GM19043 (cell line): ENCODE results near the gene OAF.

Source experiments
- ATAC-seq: cut with Tn5 transposase; IDR thresholded peaks from one replicate; pipeline ENCODE4 v1.9.1; 2021; ENCODE audit warnings: low read depth; ENCODE audit not compliant: unreplicated experiment

The OAF gene

GRCh38 chr11:120199613-120200012 is 11.2 kb upstream of the OAF start:
- no peak for ATAC-seq

- no peak for ATAC-seq
Observed at GRCh38 chr11:120200677-120201076, 10.2 kb upstream of the OAF start.

GRCh38 chr11:120201653-120202052 is 9.2 kb upstream of the OAF start:
- no peak for ATAC-seq

GRCh38 chr11:120203626-120204025 is 7.2 kb upstream of the OAF start:
- ATAC-seq, result no peak

GRCh38 chr11:120205596-120206161 is 5.2 kb upstream of the OAF start:
- no peak for ATAC-seq

GRCh38 chr11:120207512-120207911 is 3.3 kb upstream of the OAF start:
- no peak for ATAC-seq

GRCh38 chr11:120208001-120208441 is 2.8 kb upstream of the OAF start:
- no peak for ATAC-seq

- ATAC-seq, result no peak
Observed at GRCh38 chr11:120208777-120209176, 2.1 kb upstream of the OAF start.

- no peak for ATAC-seq
Observed at GRCh38 chr11:120209746-120210625, 846 bp upstream of the OAF start.

GRCh38 chr11:120211522-120212258 is 858 bp downstream of the OAF start:
- ATAC-seq, result peak; percentile 2

- no peak for ATAC-seq
Observed at GRCh38 chr11:120212259-120212878, 1.5 kb downstream of the OAF start.

GRCh38 chr11:120212926-120213325 is 2.1 kb downstream of the OAF start:
- no peak for ATAC-seq

GRCh38 chr11:120214581-120214980 is 3.7 kb downstream of the OAF start:
- no peak for ATAC-seq

GRCh38 chr11:120215634-120216033 is 4.8 kb downstream of the OAF start:
- no peak for ATAC-seq

- ATAC-seq, result no peak
Observed at GRCh38 chr11:120216426-120217102, 5.7 kb downstream of the OAF start.

GRCh38 chr11:120217526-120217925 is 6.7 kb downstream of the OAF start:
- no peak for ATAC-seq

GRCh38 chr11:120217941-120218694 is 7.3 kb downstream of the OAF start:
- ATAC-seq, result no peak

GRCh38 chr11:120218695-120219033 is 7.8 kb downstream of the OAF start:
- ATAC-seq, result no peak

GRCh38 chr11:120219232-120219937 is 8.6 kb downstream of the OAF start:
- no peak for ATAC-seq
